H1 (cell line): Measurements from ENCODE around the gene TFAP2D. TPM values are rescaled to one million over a fixed set of nuclear protein-coding genes. Genes with fewer than 3 reads are reported as not detected.

Source experiments
- CTCF ChIA-PET: fragments of 300-600 bp; sonication (Branson Sonifier 250); formaldehyde crosslinking; loops from one replicate; lab custom pipeline; 2021; ENCODE audit not compliant: partially characterized antibody; lab: Charles Lee
- POLR2A ChIA-PET: fragments of 300-600 bp; sonication (Branson Sonifier 250); formaldehyde crosslinking; loops from one replicate; lab custom pipeline; 2021; ENCODE audit warnings: inconsistent platforms; ENCODE audit not compliant: partially characterized antibody; lab: Charles Lee
- DNase-seq, 2 experiments: peaks; one replicate each; pipeline versions ENCODE4 v3.0.0 to v3.0.0-alpha.2; 2010 to 2022; ENCODE audit warnings: low spot score in 2 of 2, low read depth in 1 of 2, mixed read lengths in 1 of 2
- FAIRE-seq: peaks from 2 replicates; lab custom pipeline; 2011; peaks lifted over from hg19 to GRCh38; lab: Jason Lieb, UNC
- H2AFZ ChIP-seq: 2 replicates; pipeline ENCODE4 v1.8.1; 2012; ENCODE audit warnings: low read length, inconsistent platforms
- H2AK5ac ChIP-seq: 2 replicates; pipeline ENCODE4 v1.6.1; 2013; ENCODE audit warnings: low read depth, low read length
- H2BK120ac ChIP-seq: replicated peaks from 2 replicates; pipeline ENCODE3; 2013; ENCODE audit warnings: low read depth, low read length, inconsistent platforms
- H2BK12ac ChIP-seq: 2 replicates; pipeline ENCODE4 v1.6.1; 2013; ENCODE audit warnings: low read depth, low read length
- H2BK15ac ChIP-seq: 2 replicates; pipeline ENCODE4 v1.6.1; 2013; ENCODE audit warnings: low read length
- H2BK20ac ChIP-seq: 2 replicates; pipeline ENCODE4 v1.6.1; 2013; ENCODE audit warnings: low read length
- H2BK5ac ChIP-seq: 2 replicates; pipeline ENCODE4 v1.6.1; 2013; ENCODE audit warnings: low read depth, low read length
- H3K14ac ChIP-seq: 2 replicates; pipeline ENCODE4 v1.6.1; 2013; ENCODE audit warnings: inconsistent platforms; ENCODE audit not compliant: insufficient read length
- H3K18ac ChIP-seq: 2 replicates; pipeline ENCODE4 v1.6.1; 2013; ENCODE audit warnings: low read length; ENCODE audit errors: extremely low read depth
- H3K23ac ChIP-seq: 2 replicates; pipeline ENCODE4 v1.6.1; 2013; ENCODE audit warnings: inconsistent platforms; ENCODE audit not compliant: insufficient read length
- H3K23me2 ChIP-seq: 2 replicates; pipeline ENCODE4 v1.6.1; 2013; ENCODE audit warnings: low read depth, low read length
- H3K27ac ChIP-seq: 2 replicates; pipeline ENCODE4 v1.6.1; 2011; ENCODE audit warnings: low read depth, low read length, inconsistent platforms
- H3K27me3 ChIP-seq, 4 experiments: replicated peaks in 1 of 4; 1 replicate in 1 of 4; 2 replicates in 3 of 4; pipeline versions ENCODE4 v1.6.1 to v1.8.1; 2011 to 2013; ENCODE audit warnings: low read length in 3 of 4, mild to moderate bottlenecking in 3 of 4, inconsistent platforms in 2 of 4, mixed read lengths in 2 of 4, moderate library complexity in 1 of 4; ENCODE audit not compliant: control insufficient read depth in 3 of 4, insufficient read depth in 3 of 4; ENCODE audit errors: extremely low read depth in 1 of 4
- H3K36me3 ChIP-seq, 4 experiments: 2 replicates each; pipeline versions ENCODE4 v1.6.1 to v1.8.1; 2011 to 2013; ENCODE audit warnings: mild to moderate bottlenecking in 4 of 4, low read length in 3 of 4, moderate library complexity in 2 of 4, control low read depth in 1 of 4, inconsistent platforms in 1 of 4; ENCODE audit not compliant: insufficient read depth in 4 of 4, control insufficient read depth in 2 of 4
- H3K4ac ChIP-seq: replicated peaks from 2 replicates; pipeline ENCODE3; 2013; ENCODE audit warnings: low read length, low read depth, mixed read lengths, inconsistent platforms; ENCODE audit not compliant: insufficient read length
- H3K4me1 ChIP-seq, 4 experiments: replicated peaks in 1 of 4; 1 replicate in 1 of 4; 2 replicates in 3 of 4; pipeline versions ENCODE4 v1.6.1 to v1.8.1; 2011 to 2013; ENCODE audit warnings: low read length in 3 of 4, inconsistent platforms in 2 of 4, mixed read lengths in 1 of 4; ENCODE audit not compliant: insufficient read depth in 4 of 4, control insufficient read depth in 3 of 4
- H3K4me2 ChIP-seq, 2 experiments: 2 replicates each; pipeline versions ENCODE4 v1.6.1 to v1.8.1; 2011 to 2013; ENCODE audit warnings: low read depth in 2 of 2, low read length in 2 of 2, control low read depth in 1 of 2, inconsistent platforms in 1 of 2, mild to moderate bottlenecking in 1 of 2; ENCODE audit not compliant: insufficient read depth in 1 of 2
- H3K4me3 ChIP-seq, 4 experiments: fragments of 200-600, 300-600 bp in 1 of 4; sonication (generic), shearing (Covaris generic), sonication (Bioruptor Twin) in 1 of 4; 2 replicates each; pipeline versions ENCODE4 v1.5.1 to v1.8.1; 2011 to 2016; ENCODE audit warnings: low read length in 4 of 4, low read depth in 3 of 4, control low read depth in 2 of 4, inconsistent platforms in 2 of 4, mild to moderate bottlenecking in 2 of 4, mixed read lengths in 1 of 4, moderate library complexity in 1 of 4; ENCODE audit not compliant: insufficient read depth in 2 of 4; ENCODE audit errors: extremely low read depth in 1 of 4
- H3K56ac ChIP-seq: replicated peaks from 2 replicates; pipeline ENCODE3; 2013; ENCODE audit warnings: low read depth, mild to moderate bottlenecking, mixed read lengths, low read length, inconsistent platforms; ENCODE audit not compliant: insufficient read length
- H3K79me1 ChIP-seq: 2 replicates; pipeline ENCODE4 v1.6.1; 2013; ENCODE audit warnings: low read depth, low read length, control low read depth
- H3K79me2 ChIP-seq, 2 experiments: 2 replicates each; pipeline versions ENCODE4 v1.6.1 to v1.8.1; 2012 to 2013; ENCODE audit warnings: low read length in 2 of 2, mild to moderate bottlenecking in 2 of 2, inconsistent platforms in 1 of 2; ENCODE audit not compliant: insufficient read depth in 2 of 2, control insufficient read depth in 1 of 2
- H3K9ac ChIP-seq, 4 experiments: replicated peaks in 1 of 4; 1 replicate in 1 of 4; 2 replicates in 3 of 4; pipeline versions ENCODE4 v1.6.1 to v1.8.1; 2011 to 2013; ENCODE audit warnings: low read depth in 3 of 4, low read length in 3 of 4, control low read depth in 2 of 4, mild to moderate bottlenecking in 2 of 4, moderate library complexity in 2 of 4, inconsistent platforms in 1 of 4; ENCODE audit errors: extremely low read depth in 1 of 4
- H3K9me3 ChIP-seq, 2 experiments: 2 replicates each; pipeline versions ENCODE4 v1.6.1 to v1.8.1; 2012 to 2013; ENCODE audit warnings: mild to moderate bottlenecking in 2 of 2, moderate library complexity in 2 of 2, control low read depth in 1 of 2, inconsistent platforms in 1 of 2, low read depth in 1 of 2, low read length in 1 of 2, mixed read lengths in 1 of 2; ENCODE audit not compliant: insufficient read depth in 2 of 2
- H4K20me1 ChIP-seq, 2 experiments: replicated peaks in 1 of 2; 2 replicates each; pipeline versions ENCODE3 to v1.8.1; 2011 to 2013; ENCODE audit warnings: inconsistent platforms in 2 of 2, low read length in 2 of 2, mild to moderate bottlenecking in 1 of 2; ENCODE audit not compliant: insufficient read depth in 2 of 2, control insufficient read depth in 1 of 2
- H4K5ac ChIP-seq: 2 replicates; pipeline ENCODE4 v1.6.1; 2013; ENCODE audit warnings: low read length, low read depth, mixed read lengths, inconsistent platforms; ENCODE audit not compliant: insufficient read length
- H4K8ac ChIP-seq: 2 replicates; pipeline ENCODE4 v1.8.0; 2013; ENCODE audit warnings: mild to moderate bottlenecking, moderate library complexity, low read length, inconsistent platforms; ENCODE audit not compliant: insufficient read depth; ENCODE audit errors: extremely low read depth
- H4K91ac ChIP-seq: replicated peaks from 2 replicates; pipeline ENCODE3; 2013; ENCODE audit warnings: low read length, mixed read lengths, inconsistent platforms; ENCODE audit not compliant: insufficient read length
- CBX5 ChIP-seq: fragments of 300-800, 300-1000 bp; sonication (generic); IDR thresholded peaks from 2 replicates; pipeline ENCODE4 v1.7.1; 2016; ENCODE audit warnings: antibody characterized with exemption, low read length, low read depth
- EZH2 ChIP-seq: fragments of 200-600 bp; sonication (generic); IDR thresholded peaks from 2 replicates; pipeline ENCODE4 v1.7.1; 2012; ENCODE audit warnings: low read depth, mild to moderate bottlenecking, moderate library complexity, low read length, inconsistent platforms; ENCODE audit not compliant: severe bottlenecking
- GTF2F1 ChIP-seq: IDR thresholded peaks from 2 replicates; pipeline ENCODE4 v1.6.1; 2012; ENCODE audit warnings: low read depth, low read length, improper control_type of control experiment, borderline replicate concordance
- MAFK ChIP-seq: IDR thresholded peaks from 2 replicates; pipeline ENCODE4 v1.6.1; 2012; ENCODE audit warnings: low read depth, mild to moderate bottlenecking, improper control_type of control experiment, low read length
- PHF8 ChIP-seq: fragments of 200-600 bp; sonication (generic); conservative IDR thresholded peaks from 2 replicates; pipeline ENCODE4 v1.7.1; 2012; ENCODE audit warnings: low read depth, mild to moderate bottlenecking, inconsistent platforms, low read length, moderate library complexity
- RFX5 ChIP-seq: IDR thresholded peaks from 2 replicates; pipeline ENCODE4 v1.6.1; 2011; ENCODE audit warnings: low read depth, low read length, improper control_type of control experiment, borderline replicate concordance
- WGBS, 2 experiments: shearing (Covaris generic) in 1 of 2; methylation state at CpG; one replicate each; pipeline versions ENCODE4 v1.1.6 to v1.1.7; 2013 to 2015; ENCODE audit warnings: low lambda C conversion rate in 2 of 2, mixed read lengths in 2 of 2, inconsistent platforms in 1 of 2, low coverage in 1 of 2, missing lambda C conversion rate in 1 of 2; ENCODE audit not compliant: insufficient replicate concordance in 2 of 2, insufficient coverage in 1 of 2, insufficient read length in 1 of 2; ENCODE audit errors: extremely low coverage in 1 of 2, missing lambda C conversion rate in 1 of 2; 5-methylcytosine and 5-hydroxymethylcytosine counted together
- polyA plus RNA-seq, 7 experiments: library from polyadenylated mRNA; depleted of rRNA in 3 of 7; stranded (reverse) in 5 of 7; unstranded in 2 of 7; fragments of >200 nt in 5 of 7; fragments of 200-250 nt in 2 of 7; gene quantifications; 1 replicate in 5 of 7; 2 replicates in 1 of 7; 4 replicates in 1 of 7; pipeline versions ENCODE4 v1.2.1 to v1.2.3, GENCODE V29; 2011 to 2013; ENCODE audit warnings: missing spikeins in 2 of 7, mixed read lengths in 2 of 7
- total RNA-seq: library from RNA; stranded (reverse); fragmentation: NEBNext Ultra II Directional; extraction: Animal tissue kit (Norgen Biotek cat#: 25700); gene quantifications from 2 replicates; pipeline ENCODE4 v1.2.1, GENCODE V29; 2021
- TF ChIP-seq, protein P1 (sequence below): IDR thresholded peaks from 2 replicates; pipeline ENCODE4 v1.6.1; 2012; ENCODE audit warnings: inconsistent platforms

TFAP2D gene
- total and polyA plus RNA-seq, 2 of the 8 experiments (the other 6 are each of a cell fraction or from before 2014, with no cell fraction given): not detected

- peaks cover 0 to 1% (median 0%) of the 10 kb centered on the region in 4 experiments; a peak in 1 of 7 replicates for H3K27me3 ChIP-seq
- TF ChIP-seq CBX5: no peak
- TF ChIP-seq, protein P1, sequence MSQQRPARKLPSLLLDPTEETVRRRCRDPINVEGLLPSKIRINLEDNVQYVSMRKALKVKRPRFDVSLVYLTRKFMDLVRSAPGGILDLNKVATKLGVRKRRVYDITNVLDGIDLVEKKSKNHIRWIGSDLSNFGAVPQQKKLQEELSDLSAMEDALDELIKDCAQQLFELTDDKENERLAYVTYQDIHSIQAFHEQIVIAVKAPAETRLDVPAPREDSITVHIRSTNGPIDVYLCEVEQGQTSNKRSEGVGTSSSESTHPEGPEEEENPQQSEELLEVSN: no peak
- no peak for TF ChIP-seq GTF2F1
- TF ChIP-seq MAFK: no peak
- TF ChIP-seq EZH2: no peak
- TF ChIP-seq RFX5: no peak
- TF ChIP-seq PHF8: no peak
- no peaks in the 10 kb centered on the region for H3K9me3 ChIP-seq
- H3K4me1 ChIP-seq: peaks cover 0 to 3% (median 0%) of the 10 kb centered on the region in 4 experiments; a peak in 1 of 7 replicates
- no peak overlapping the region for H2BK5ac ChIP-seq
- H4K91ac ChIP-seq: no peak overlapping the region
- H3K79me1 ChIP-seq: no peaks in the 10 kb centered on the region
- no peaks in the 10 kb centered on the region for H3K36me3 ChIP-seq
- no peak overlapping the region for H4K5ac ChIP-seq
- no peaks in the 10 kb centered on the region for H3K23me2 ChIP-seq
- no peaks in the 10 kb centered on the region for H3K79me2 ChIP-seq
- H3K56ac ChIP-seq: no peak overlapping the region
- H3K23ac ChIP-seq: no peak overlapping the region
- no peak overlapping the region for H2BK15ac ChIP-seq
- H2BK12ac ChIP-seq: no peak overlapping the region
- H3K4ac ChIP-seq: no peak overlapping the region
- FAIRE-seq (peak; percentile 7), DNase-seq (no peak)
- no peak overlapping the region for H2BK20ac ChIP-seq
- ChIA-PET POLR2A (no interaction called here), CTCF (interaction anchor here (0.8 to 1.4 kb wide), 2 partner anchors 9 to 127 kb away, joined by 3 read pairs; no protein-coding TSS in a partner anchor)
- 86% methylated on average over 1 of the region's 1 CpG; no CpG with 5 or more reads in 1 of the 2 experiments for WGBS, 2 experiments
- no peak overlapping the region for H3K27ac ChIP-seq
- H4K20me1 ChIP-seq: no peaks in the 10 kb centered on the region
- no peak overlapping the region for H2AFZ ChIP-seq
- H3K4me2 ChIP-seq: no peak overlapping the region
- H2BK120ac ChIP-seq: no peak overlapping the region
- no peak overlapping the region for H2AK5ac ChIP-seq
- H3K4me3 ChIP-seq: no peak overlapping the region
- H3K18ac ChIP-seq: no peak overlapping the region
- no peak overlapping the region for H4K8ac ChIP-seq
- H3K9ac ChIP-seq: no peak overlapping the region
- no peak overlapping the region for H3K14ac ChIP-seq
Measured at GRCh38 chr6:50663806-50664205, 49.5 kb upstream of the TFAP2D start.
